GM23338 (cell line): ENCODE data around the gene FAM117B.

ENCODE experiments used
- CREB1 ChIP-seq: fragments of 250-450 bp; sonication (Bioruptor Pico); IDR thresholded peaks from 2 replicates; pipeline ENCODE4 v1.5.0; 2020; ENCODE audit warnings: low read depth, mild to moderate bottlenecking, moderate library complexity
- TF ChIP-seq, protein P1 (sequence below), 2 experiments: fragments of 200-600 bp in 1 of 2; sonication (generic) in 1 of 2; conservative IDR thresholded peaks; 2 replicates each; pipeline versions ENCODE4 v1.5.1 to v1.6.1; 2016 to 2017; ENCODE audit warnings: antibody characterized with exemption in 2 of 2, low read depth in 2 of 2, mild to moderate bottlenecking in 2 of 2, moderate library complexity in 1 of 2

DNA sequence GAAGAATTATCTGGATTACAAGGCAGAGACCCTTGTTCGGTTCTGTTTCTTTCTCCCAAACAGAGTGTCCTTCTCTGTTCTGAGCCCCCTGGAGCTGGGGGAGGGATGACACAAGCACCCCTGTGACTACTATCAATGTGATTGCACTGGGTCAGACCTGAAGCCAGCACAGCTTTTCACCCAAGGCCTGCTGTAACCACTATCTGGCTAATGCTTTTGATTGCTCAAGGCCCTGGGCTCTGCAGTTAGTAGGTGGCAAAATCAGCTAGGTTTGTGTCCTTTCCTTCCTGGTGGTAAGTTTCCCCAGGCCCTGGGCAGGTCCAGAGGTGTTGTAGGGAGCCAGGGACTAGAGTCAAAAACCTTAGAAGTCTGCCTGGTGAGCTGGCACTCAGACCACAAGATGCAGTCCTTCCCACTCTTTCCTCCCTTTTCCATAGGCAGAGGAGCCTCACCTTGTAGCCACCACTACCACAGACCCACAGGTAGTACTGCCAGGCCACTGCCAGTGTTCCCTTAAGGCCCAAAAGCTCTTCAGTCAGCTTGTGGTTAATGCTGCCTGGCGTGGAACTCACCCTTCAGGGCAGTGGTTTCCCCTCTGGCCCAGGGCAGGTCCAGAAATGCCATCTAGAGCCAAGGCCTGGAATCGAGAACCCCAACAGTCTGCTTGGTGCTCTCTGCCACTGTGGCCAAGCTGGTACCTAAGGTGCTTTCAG is 83.0 kb downstream of the FAM117B start:
- no peak for TF ChIP-seq CREB1 (CRISPR knock-in tag)
- TF ChIP-seq, protein P1, sequence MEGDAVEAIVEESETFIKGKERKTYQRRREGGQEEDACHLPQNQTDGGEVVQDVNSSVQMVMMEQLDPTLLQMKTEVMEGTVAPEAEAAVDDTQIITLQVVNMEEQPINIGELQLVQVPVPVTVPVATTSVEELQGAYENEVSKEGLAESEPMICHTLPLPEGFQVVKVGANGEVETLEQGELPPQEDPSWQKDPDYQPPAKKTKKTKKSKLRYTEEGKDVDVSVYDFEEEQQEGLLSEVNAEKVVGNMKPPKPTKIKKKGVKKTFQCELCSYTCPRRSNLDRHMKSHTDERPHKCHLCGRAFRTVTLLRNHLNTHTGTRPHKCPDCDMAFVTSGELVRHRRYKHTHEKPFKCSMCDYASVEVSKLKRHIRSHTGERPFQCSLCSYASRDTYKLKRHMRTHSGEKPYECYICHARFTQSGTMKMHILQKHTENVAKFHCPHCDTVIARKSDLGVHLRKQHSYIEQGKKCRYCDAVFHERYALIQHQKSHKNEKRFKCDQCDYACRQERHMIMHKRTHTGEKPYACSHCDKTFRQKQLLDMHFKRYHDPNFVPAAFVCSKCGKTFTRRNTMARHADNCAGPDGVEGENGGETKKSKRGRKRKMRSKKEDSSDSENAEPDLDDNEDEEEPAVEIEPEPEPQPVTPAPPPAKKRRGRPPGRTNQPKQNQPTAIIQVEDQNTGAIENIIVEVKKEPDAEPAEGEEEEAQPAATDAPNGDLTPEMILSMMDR (conservative IDR thresholded peaks at IDR 0.05; ENCODE audit: low read depth in 2 of 2), result no peak
